Natural killer cell treated with Interleukin-12 subunit alpha and Interleukin-12 subunit beta and Interleukin-15 and Interleukin-18, amount 100 ng/mL, for 72 hours (primary cell): Measurements from ENCODE around the gene CIDEB. TPM values are rescaled to one million over a fixed set of nuclear protein-coding genes. Genes with fewer than 3 reads are reported as not detected.

Experiments used
- ATAC-seq, 2 donors: fragments of 150-1000 bp; cut with Tn5 transposase in 1 of 2; sonication (Bioruptor Pico), chemical (Tn5 transposase) in 1 of 2; 2 replicates each; pipeline ENCODE4 v1.10.0; 2021
- DNase-seq: peaks from one replicate; pipeline ENCODE4 v3.0.0; 2022; ENCODE audit warnings: low spot score
- H3K27ac Mint-ChIP-seq, 2 donors: 1 replicate in 1 of 2; 2 replicates in 1 of 2; pipeline ENCODE4 v1.8.0; 2022; ENCODE audit warnings: mixed read lengths in 2 of 2, mild to moderate bottlenecking in 1 of 2, moderate library complexity in 1 of 2
- H3K27me3 Mint-ChIP-seq, 2 donors: 1 replicate in 1 of 2; 2 replicates in 1 of 2; pipeline ENCODE4 v1.8.0; 2022; ENCODE audit warnings: mixed read lengths in 2 of 2
- H3K36me3 Mint-ChIP-seq: one replicate; pipeline ENCODE4 v1.8.0; 2022; ENCODE audit warnings: mixed read lengths
- H3K4me1 Mint-ChIP-seq, 2 donors: 1 replicate in 1 of 2; 2 replicates in 1 of 2; pipeline ENCODE4 v1.8.0; 2022; ENCODE audit warnings: low read depth in 2 of 2, mixed read lengths in 2 of 2, mild to moderate bottlenecking in 1 of 2
- H3K4me3 Mint-ChIP-seq: one replicate; pipeline ENCODE4 v1.8.0; 2022; ENCODE audit warnings: mixed read lengths
- H3K9me3 Mint-ChIP-seq: 2 replicates; pipeline ENCODE4 v1.8.0; 2022; ENCODE audit warnings: mixed read lengths
- total RNA-seq, 2 donors: library from RNA; stranded (reverse); gene quantifications; one replicate each; pipeline ENCODE4 v1.2.3, GENCODE V29; 2022

The CIDEB gene
- total RNA-seq, 2 donors from 2014 or later = 6.8 to 20.2 TPM

DNA sequence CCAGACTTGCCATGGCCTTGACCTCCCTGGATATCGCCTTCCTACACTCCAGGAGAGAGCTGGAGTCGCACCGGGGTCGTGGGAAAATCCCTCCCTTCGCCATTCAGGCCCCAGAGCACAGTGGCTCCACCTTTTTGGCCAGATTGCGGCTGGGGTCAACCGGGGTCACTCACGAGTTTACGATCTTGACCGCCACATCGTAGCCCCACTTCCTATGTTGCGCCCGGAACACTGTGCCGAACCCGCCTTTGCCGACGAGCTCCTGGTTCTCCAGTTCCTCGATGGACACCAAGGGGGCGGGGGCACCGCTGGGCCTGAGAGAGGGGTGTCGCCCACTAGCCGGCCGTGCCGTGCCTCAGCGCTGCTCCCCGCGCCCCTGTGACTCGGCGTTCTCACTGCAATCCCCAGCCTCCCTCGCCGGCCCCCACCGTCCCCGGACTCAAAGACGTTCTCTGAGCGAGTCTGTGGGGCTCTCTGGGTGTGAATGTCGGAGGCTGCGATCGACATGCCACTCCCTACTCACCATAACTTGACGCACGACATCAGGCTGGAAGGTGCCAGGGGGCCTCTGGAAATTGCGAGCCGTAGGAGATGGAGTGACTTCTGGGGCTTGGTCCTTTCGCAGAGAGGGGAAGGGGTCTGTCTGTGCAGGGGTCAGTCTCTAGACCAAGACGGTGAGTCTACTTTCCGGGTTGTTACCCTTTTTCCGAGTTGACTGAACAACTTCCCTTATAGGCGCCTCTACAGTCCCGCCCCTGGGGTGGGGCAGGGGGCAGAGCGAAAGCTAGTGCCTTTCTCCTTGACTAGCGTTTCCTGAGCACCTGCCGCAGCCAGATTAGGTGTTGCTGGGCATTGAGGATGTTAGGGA, 31.7 kb upstream of the CIDEB start, which contains the start of gene RIPK3:
Gene RIPK3 (minus strand): TSS at position 708 of the 868 bp plus-strand sequence. CDS start 165 bp downstream, at position 543.
- peak within 1 kb of the TSS in 1 of 2 donors; percentile 77 for H3K27ac Mint-ChIP-seq
- H3K4me3 Mint-ChIP-seq = peak within 1 kb of the TSS; percentile 85
- H3K36me3 Mint-ChIP-seq = peaks cover 6% of the 10 kb centered on the region
- DNase-seq (no peak), ATAC-seq (peak; percentile 82 to 85)
- H3K27me3 Mint-ChIP-seq = peaks cover 12 to 27% of the 10 kb centered on the region in 2 donors
- peaks cover 28 to 32% of the 10 kb centered on the region in 2 donors for H3K4me1 Mint-ChIP-seq
- no peaks in the 10 kb centered on the region for H3K9me3 Mint-ChIP-seq

DNA sequence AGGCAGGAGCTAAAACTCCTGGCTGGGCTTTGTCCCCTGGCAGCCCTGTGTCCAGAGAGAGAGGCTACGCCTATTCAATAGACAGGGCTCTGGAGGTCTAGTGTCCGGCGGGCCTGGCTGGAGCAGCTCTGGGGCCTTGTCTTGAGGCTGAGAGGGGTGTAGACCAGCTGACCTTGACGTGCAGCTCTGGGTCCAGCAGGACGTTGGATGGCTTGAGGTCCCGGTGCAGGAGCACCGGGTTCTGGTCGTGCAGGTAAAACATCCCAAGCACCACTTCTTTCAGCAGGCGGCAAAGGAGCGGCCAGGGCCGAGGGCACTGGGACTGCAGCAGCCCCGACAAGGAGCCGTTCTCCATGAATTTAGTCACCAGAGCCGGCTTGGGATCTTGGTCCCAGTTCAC, 31.1 kb upstream of the CIDEB start:
- Mint-ChIP-seq H3K36me3 (peaks cover 6% of the 10 kb centered on the region), H3K27ac (no peak overlapping the region), H3K4me3 (peak overlapping the region; percentile 85), H3K9me3 (no peaks in the 10 kb centered on the region), H3K27me3 (peaks cover 10 to 23% of the 10 kb centered on the region in 2 donors), H3K4me1 (peaks cover 28 to 32% of the 10 kb centered on the region in 2 donors)
- ATAC-seq (no peak), DNase-seq (no peak)

DNA sequence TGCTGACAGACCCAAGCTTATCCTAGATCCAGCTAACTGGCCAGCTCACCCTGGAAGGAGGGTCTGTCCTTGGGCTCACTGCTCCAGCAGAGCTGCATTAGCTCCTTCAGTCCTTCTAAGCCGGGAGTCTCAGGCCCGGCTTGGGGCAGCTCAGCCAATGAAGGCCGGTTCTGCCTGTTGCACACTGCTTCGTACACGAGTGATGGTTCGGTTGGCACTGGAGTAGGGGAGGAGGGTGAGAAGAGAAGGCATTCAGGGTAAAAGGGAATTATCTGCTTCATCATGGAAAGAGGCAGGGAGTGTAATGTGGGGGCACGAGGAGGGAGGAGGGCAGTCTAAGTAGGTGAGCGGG, 30.0 kb upstream of the CIDEB start:
- no peak overlapping the region for H3K27ac Mint-ChIP-seq
- H3K9me3 Mint-ChIP-seq = no peaks in the 10 kb centered on the region
- peaks cover 31 to 34% of the 10 kb centered on the region in 2 donors for H3K4me1 Mint-ChIP-seq
- peak overlapping the region; percentile 85 for H3K4me3 Mint-ChIP-seq
- H3K27me3 Mint-ChIP-seq = peaks cover 8 to 13% of the 10 kb centered on the region in 2 donors
- ATAC-seq (no peak), DNase-seq (no peak)
- peaks cover 6% of the 10 kb centered on the region for H3K36me3 Mint-ChIP-seq

GRCh38 chr14:24337144-24337823, 29.5 kb upstream of the CIDEB start:
- ATAC-seq (no peak), DNase-seq (no peak)
- peaks cover 6% of the 10 kb centered on the region for H3K36me3 Mint-ChIP-seq
- H3K4me3 Mint-ChIP-seq = no peak overlapping the region
- peaks cover 33 to 39% of the 10 kb centered on the region in 2 donors for H3K4me1 Mint-ChIP-seq
- no peaks in the 10 kb centered on the region for H3K9me3 Mint-ChIP-seq
- H3K27me3 Mint-ChIP-seq = peaks cover 8 to 9% of the 10 kb centered on the region in 2 donors
- H3K27ac Mint-ChIP-seq = no peak overlapping the region

DNA sequence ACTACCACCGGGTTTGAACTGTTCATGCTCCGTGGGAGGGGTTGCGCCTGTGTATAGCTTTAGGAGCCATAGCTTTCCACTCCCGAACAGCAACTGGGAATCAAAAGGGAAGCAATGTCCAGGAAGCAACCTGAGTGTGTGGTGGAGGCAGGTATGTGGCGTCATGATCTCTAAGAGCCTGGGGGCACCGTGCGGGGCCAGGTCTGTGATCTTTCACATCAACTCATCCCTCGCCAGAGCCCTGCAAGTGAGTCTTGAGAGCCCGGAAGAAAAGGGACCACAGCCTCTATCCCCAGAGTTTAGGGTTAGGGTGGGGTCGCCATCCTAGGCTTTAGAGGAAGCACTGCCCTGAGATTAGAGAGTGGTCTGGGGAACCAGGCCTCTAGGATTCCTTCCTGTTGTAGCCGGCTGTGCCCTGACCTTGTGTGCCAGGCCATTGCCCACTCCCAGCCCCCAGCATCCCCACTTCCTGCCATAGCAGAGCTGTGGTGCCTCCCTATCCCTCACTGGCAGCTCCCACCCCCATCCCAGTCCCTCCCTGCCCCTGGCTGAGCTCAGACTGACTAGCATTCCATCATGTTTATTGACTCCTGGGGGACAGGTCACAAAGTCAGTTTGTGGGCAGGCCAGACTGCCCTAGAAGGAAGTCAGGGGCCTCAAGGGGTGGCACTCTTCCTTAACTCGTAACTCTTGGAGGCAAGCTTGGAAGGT, 27.8 kb upstream of the CIDEB start:
- ATAC-seq (no peak), DNase-seq (no peak)
- no peak overlapping the region for H3K27ac Mint-ChIP-seq
- H3K27me3 Mint-ChIP-seq = peaks cover 8 to 12% of the 10 kb centered on the region in 2 donors
- no peak overlapping the region for H3K4me3 Mint-ChIP-seq
- H3K4me1 Mint-ChIP-seq = peaks cover 43 to 56% of the 10 kb centered on the region in 2 donors
- H3K9me3 Mint-ChIP-seq = no peaks in the 10 kb centered on the region
- peaks cover 6% of the 10 kb centered on the region for H3K36me3 Mint-ChIP-seq

- no peaks in the 10 kb centered on the region for H3K9me3 Mint-ChIP-seq
- peaks cover 46 to 58% of the 10 kb centered on the region in 2 donors for H3K4me1 Mint-ChIP-seq
- peaks cover 6% of the 10 kb centered on the region for H3K36me3 Mint-ChIP-seq
- H3K27me3 Mint-ChIP-seq = peaks cover 8 to 18% of the 10 kb centered on the region in 2 donors
- H3K27ac Mint-ChIP-seq = no peak within 1 kb of the TSS
- DNase-seq (no peak), ATAC-seq (no peak)
- H3K4me3 Mint-ChIP-seq = peak within 1 kb of the TSS; percentile 51
These were observed 26.9 kb upstream of the CIDEB start, which contains the start of gene ADCY4 for GRCh38 chr14:24334431-24335291. Gene ADCY4, minus strand, starts transcription at chr14:24335071. Its CDS starts 419 bp downstream, at chr14:24334652.

- H3K36me3 Mint-ChIP-seq = peaks cover 6% of the 10 kb centered on the region
- no peaks in the 10 kb centered on the region for H3K9me3 Mint-ChIP-seq
- ATAC-seq = peak; percentile 68 to 71
- peak overlapping the region; percentile 91 for H3K4me3 Mint-ChIP-seq
- peaks cover 8 to 18% of the 10 kb centered on the region in 2 donors for H3K27me3 Mint-ChIP-seq
- peaks cover 51 to 60% of the 10 kb centered on the region in 2 donors for H3K4me1 Mint-ChIP-seq
- peak; percentile 82 for DNase-seq
- peak overlapping the region; percentile 62 to 75 for H3K27ac Mint-ChIP-seq
These were observed 24.7 kb upstream of the CIDEB start for GRCh38 chr14:24332268-24332993.

GRCh38 chr14:24331731-24332267, 24.0 kb upstream of the CIDEB start:
- Mint-ChIP-seq H3K27ac (peak overlapping the region; percentile 62 to 75), H3K36me3 (peaks cover 6% of the 10 kb centered on the region)
- no peak for DNase-seq

GRCh38 chr14:24330973-24331674, 23.3 kb upstream of the CIDEB start:
- H3K4me1 Mint-ChIP-seq = peaks cover 58 to 65% of the 10 kb centered on the region in 2 donors
- H3K9me3 Mint-ChIP-seq = no peaks in the 10 kb centered on the region
- H3K27ac Mint-ChIP-seq = peak overlapping the region in 1 of 2 donors; percentile 69
- H3K36me3 Mint-ChIP-seq = peaks cover under 1% of the 10 kb centered on the region
- ATAC-seq (no peak), DNase-seq (no peak)
- peaks cover 8 to 18% of the 10 kb centered on the region in 2 donors for H3K27me3 Mint-ChIP-seq
- H3K4me3 Mint-ChIP-seq = no peak overlapping the region

More at GRCh38 chr14:24331731-24332267, 24.0 kb upstream of the CIDEB start:
- no peaks in the 10 kb centered on the region for H3K9me3 Mint-ChIP-seq
- H3K4me1 Mint-ChIP-seq = peaks cover 58 to 65% of the 10 kb centered on the region in 2 donors
- H3K4me3 Mint-ChIP-seq = peak overlapping the region; percentile 91
- H3K27me3 Mint-ChIP-seq = peaks cover 8 to 18% of the 10 kb centered on the region in 2 donors
- ATAC-seq = no peak

GRCh38 chr14:24329736-24330135, 22.0 kb upstream of the CIDEB start:
- Mint-ChIP-seq H3K4me3 (peak overlapping the region; percentile 59), H3K27ac (peak overlapping the region; percentile 69 to 88), H3K9me3 (no peaks in the 10 kb centered on the region), H3K36me3 (no peaks in the 10 kb centered on the region), H3K4me1 (peaks cover 52 to 62% of the 10 kb centered on the region in 2 donors), H3K27me3 (peaks cover under 1 to 13% of the 10 kb centered on the region in 2 donors)
- peak; percentile 96 for DNase-seq
- peak; percentile 94 for ATAC-seq

DNA sequence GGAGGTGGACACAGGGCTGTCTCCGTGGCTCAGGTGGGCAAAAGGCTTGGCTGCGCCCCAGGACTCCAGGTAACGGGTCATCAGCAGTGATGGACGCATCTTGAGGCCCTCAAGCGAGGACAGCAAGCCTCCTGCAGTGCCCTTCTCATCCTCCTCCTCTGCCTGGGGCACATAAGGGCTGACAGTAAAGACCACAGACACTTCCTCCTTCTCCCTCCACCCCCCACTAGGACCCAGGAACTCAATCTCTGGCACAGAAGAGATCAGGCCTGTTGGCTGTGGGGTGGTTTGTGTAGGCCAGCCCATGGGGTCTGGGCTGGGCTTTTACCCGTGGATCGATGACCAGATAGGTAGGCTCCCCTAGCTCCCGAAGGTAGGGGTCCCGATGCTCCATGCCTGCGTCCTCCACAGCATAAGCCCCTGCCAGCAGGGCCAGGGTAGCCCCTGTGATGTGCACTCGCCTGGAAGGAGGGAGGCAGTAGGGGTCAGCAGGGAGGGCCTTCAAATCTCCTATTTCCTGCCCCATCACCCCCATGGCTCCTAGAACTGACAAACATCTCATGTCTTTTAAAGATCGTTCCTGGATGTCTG, 21.4 kb upstream of the CIDEB start:
- no peak for ATAC-seq
- Mint-ChIP-seq H3K4me3 (peak overlapping the region; percentile 59), H3K36me3 (no peaks in the 10 kb centered on the region), H3K27me3 (peaks cover 0 to 13% of the 10 kb centered on the region in 2 donors), H3K9me3 (no peaks in the 10 kb centered on the region), H3K4me1 (peaks cover 50 to 62% of the 10 kb centered on the region in 2 donors), H3K27ac (peak overlapping the region; percentile 69 to 88)
- peak; percentile 55 for DNase-seq
